ENCODE results near the gene RPTOR. TPM values are rescaled to one million over a fixed set of nuclear protein-coding genes. Genes with fewer than 3 reads are reported as not detected.

Gene RPTOR
- total and polyA plus RNA-seq, 2 donors (not counting 1 experiment from before 2014, with no cell fraction given), result 6.7 to 22.8 TPM

- Histone ChIP-seq H3K4me2 (ENCODE audit: extremely low read depth, insufficient read depth, low read length) (no peak overlapping the region), H3K4me3 (replicated peaks in 1 of 4; ENCODE audit: control extremely low read depth in 1 of 4, insufficient read depth in 1 of 4, low read depth in 3 of 4, low read length in 4 of 4) (no peak overlapping the region), H3K27me3 (ENCODE audit: control insufficient read depth, insufficient read depth, low read length) (peaks cover 4% of the 10 kb centered on the region), H3K36me3 (ENCODE audit: control insufficient read depth, insufficient read depth, low read length) (no peaks in the 10 kb centered on the region), H3K27ac (ENCODE audit: insufficient read depth, low read length) (no peak overlapping the region), H3K4me1 (ENCODE audit: control insufficient read depth, extremely low read depth, insufficient read depth, low read length) (no peaks in the 10 kb centered on the region), H3K9me3 (ENCODE audit: control insufficient read depth, insufficient read depth, low read depth, low read length) (no peaks in the 10 kb centered on the region), H2AFZ (ENCODE audit: low read length) (no peak overlapping the region), H3K9ac (ENCODE audit: insufficient read depth, low read length) (no peak overlapping the region), H3K79me2 (ENCODE audit: control insufficient read depth, insufficient read depth, low read length) (no peaks in the 10 kb centered on the region), H4K20me1 (ENCODE audit: control insufficient read depth, extremely low read depth, insufficient read depth, low read length) (no peaks in the 10 kb centered on the region)
- TF ChIP-seq EZH2 (IDR thresholded peaks at IDR 0.05; ENCODE audit: low read length, missing control alignments), result no peak
- TF ChIP-seq, protein P1, sequence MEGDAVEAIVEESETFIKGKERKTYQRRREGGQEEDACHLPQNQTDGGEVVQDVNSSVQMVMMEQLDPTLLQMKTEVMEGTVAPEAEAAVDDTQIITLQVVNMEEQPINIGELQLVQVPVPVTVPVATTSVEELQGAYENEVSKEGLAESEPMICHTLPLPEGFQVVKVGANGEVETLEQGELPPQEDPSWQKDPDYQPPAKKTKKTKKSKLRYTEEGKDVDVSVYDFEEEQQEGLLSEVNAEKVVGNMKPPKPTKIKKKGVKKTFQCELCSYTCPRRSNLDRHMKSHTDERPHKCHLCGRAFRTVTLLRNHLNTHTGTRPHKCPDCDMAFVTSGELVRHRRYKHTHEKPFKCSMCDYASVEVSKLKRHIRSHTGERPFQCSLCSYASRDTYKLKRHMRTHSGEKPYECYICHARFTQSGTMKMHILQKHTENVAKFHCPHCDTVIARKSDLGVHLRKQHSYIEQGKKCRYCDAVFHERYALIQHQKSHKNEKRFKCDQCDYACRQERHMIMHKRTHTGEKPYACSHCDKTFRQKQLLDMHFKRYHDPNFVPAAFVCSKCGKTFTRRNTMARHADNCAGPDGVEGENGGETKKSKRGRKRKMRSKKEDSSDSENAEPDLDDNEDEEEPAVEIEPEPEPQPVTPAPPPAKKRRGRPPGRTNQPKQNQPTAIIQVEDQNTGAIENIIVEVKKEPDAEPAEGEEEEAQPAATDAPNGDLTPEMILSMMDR (conservative IDR thresholded peaks at IDR 0.05 in 1 of 2, IDR thresholded peaks at IDR 0.05 in 1 of 2; ENCODE audit: low read depth in 1 of 2, low read length in 2 of 2), result no peak
- DNase-seq (ENCODE audit: low read depth in 2 of 2), result no peak
Observed at GRCh38 chr17:80517641-80518040, 27.0 kb upstream of the RPTOR start.

DNA sequence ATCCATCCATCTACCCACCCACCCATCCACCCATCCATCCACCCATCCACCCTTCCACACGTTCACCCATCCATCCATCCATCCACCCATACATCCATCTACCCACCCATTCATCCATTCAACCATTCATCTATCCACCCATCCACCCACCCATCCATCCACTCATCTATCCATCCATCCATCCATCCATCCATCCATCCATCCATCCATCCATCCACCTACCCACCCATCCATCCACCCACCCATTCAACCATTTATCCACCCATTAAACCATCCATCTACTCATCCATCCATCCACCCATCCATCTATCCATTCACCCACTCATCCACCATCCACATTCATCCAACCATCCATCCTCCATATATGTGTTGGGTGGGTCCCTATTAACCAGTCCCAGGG lies 26.2 kb upstream of the RPTOR start:
- no peak overlapping the region for H2AFZ ChIP-seq (ENCODE audit: low read length)
- H3K4me3 ChIP-seq (replicated peaks in 1 of 4; ENCODE audit: control extremely low read depth in 1 of 4, insufficient read depth in 1 of 4, low read depth in 3 of 4, low read length in 4 of 4), result no peak overlapping the region
- TF ChIP-seq EZH2 (IDR thresholded peaks at IDR 0.05; ENCODE audit: low read length, missing control alignments), result no peak
- TF ChIP-seq, protein P1 (conservative IDR thresholded peaks at IDR 0.05 in 1 of 2, IDR thresholded peaks at IDR 0.05 in 1 of 2; ENCODE audit: low read depth in 1 of 2, low read length in 2 of 2), result no peak
- no peaks in the 10 kb centered on the region for H4K20me1 ChIP-seq (ENCODE audit: control insufficient read depth, extremely low read depth, insufficient read depth, low read length)
- H3K4me2 ChIP-seq (ENCODE audit: extremely low read depth, insufficient read depth, low read length), result no peak overlapping the region
- no peak overlapping the region for H3K27ac ChIP-seq (ENCODE audit: insufficient read depth, low read length)
- H3K4me1 ChIP-seq (ENCODE audit: control insufficient read depth, extremely low read depth, insufficient read depth, low read length), result no peaks in the 10 kb centered on the region
- peaks cover 8% of the 10 kb centered on the region for H3K27me3 ChIP-seq (ENCODE audit: control insufficient read depth, insufficient read depth, low read length)
- no peaks in the 10 kb centered on the region for H3K79me2 ChIP-seq (ENCODE audit: control insufficient read depth, insufficient read depth, low read length)
- H3K9me3 ChIP-seq (ENCODE audit: control insufficient read depth, insufficient read depth, low read depth, low read length), result no peaks in the 10 kb centered on the region
- DNase-seq (ENCODE audit: low read depth in 2 of 2), result no peak
- no peaks in the 10 kb centered on the region for H3K36me3 ChIP-seq (ENCODE audit: control insufficient read depth, insufficient read depth, low read length)
- no peak overlapping the region for H3K9ac ChIP-seq (ENCODE audit: insufficient read depth, low read length)

DNA sequence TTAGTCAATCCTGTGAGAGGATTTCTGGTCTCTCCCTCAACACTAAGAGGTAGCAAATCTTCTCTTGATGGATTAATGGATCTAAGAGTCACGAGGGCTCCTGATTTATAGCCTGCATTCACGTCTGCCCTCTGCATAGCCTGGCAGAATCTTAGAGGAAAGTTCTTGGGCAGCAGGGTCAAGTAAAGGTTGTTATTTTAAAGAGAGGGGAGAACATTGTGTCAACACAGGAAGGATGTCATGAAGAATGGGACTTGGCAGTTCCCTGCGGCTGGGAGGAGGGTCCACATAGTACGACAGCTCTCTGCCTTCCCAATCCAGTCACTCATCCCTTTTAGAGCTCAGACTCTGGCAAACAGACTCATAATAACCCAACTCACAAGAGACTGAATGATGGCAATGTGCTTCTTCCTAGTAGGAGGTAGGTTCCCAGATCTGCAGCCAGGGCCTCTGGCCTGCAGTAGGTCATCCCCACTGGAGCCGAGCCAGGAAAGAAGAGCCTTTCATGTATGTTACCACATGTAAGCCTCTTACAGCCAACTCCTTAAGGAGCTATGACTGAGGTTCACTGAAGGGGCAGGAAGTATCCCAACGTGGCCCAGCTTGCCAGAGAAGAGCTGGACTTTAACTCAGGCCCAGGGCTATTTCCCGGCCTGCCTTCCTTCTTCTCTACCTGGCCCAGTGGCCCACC lies 25.4 kb upstream of the RPTOR start:
- H2AFZ ChIP-seq (ENCODE audit: low read length), result no peak overlapping the region
- no peak overlapping the region for H3K27ac ChIP-seq (ENCODE audit: insufficient read depth, low read length)
- TF ChIP-seq, protein P1 (conservative IDR thresholded peaks at IDR 0.05 in 1 of 2, IDR thresholded peaks at IDR 0.05 in 1 of 2; ENCODE audit: low read depth in 1 of 2, low read length in 2 of 2), result no peak
- no peaks in the 10 kb centered on the region for H4K20me1 ChIP-seq (ENCODE audit: control insufficient read depth, extremely low read depth, insufficient read depth, low read length)
- H3K9me3 ChIP-seq (ENCODE audit: control insufficient read depth, insufficient read depth, low read depth, low read length), result no peaks in the 10 kb centered on the region
- H3K9ac ChIP-seq (ENCODE audit: insufficient read depth, low read length), result no peak overlapping the region
- no peaks in the 10 kb centered on the region for H3K4me1 ChIP-seq (ENCODE audit: control insufficient read depth, extremely low read depth, insufficient read depth, low read length)
- H3K79me2 ChIP-seq (ENCODE audit: control insufficient read depth, insufficient read depth, low read length), result no peaks in the 10 kb centered on the region
- H3K27me3 ChIP-seq (ENCODE audit: control insufficient read depth, insufficient read depth, low read length), result peaks cover 9% of the 10 kb centered on the region
- no peak overlapping the region for H3K4me2 ChIP-seq (ENCODE audit: extremely low read depth, insufficient read depth, low read length)
- no peak for DNase-seq (ENCODE audit: low read depth in 2 of 2)
- H3K36me3 ChIP-seq (ENCODE audit: control insufficient read depth, insufficient read depth, low read length), result no peaks in the 10 kb centered on the region
- no peak overlapping the region for H3K4me3 ChIP-seq (replicated peaks in 1 of 4; ENCODE audit: control extremely low read depth in 1 of 4, insufficient read depth in 1 of 4, low read depth in 3 of 4, low read length in 4 of 4)
